HEK293 (cell line): Measurements from ENCODE around the gene GALNT1.

Experiments
- CTCF ChIA-PET: fragments of 350-600 bp; formaldehyde crosslinking; extraction: SDS; loops from one replicate; lab custom pipeline; 2021; ENCODE audit warnings: antibody characterized with exemption; lab: Yijun Ruan, JAX
- POLR2A ChIA-PET: fragments of 300-600 bp; formaldehyde crosslinking; extraction: SDS; loops from one replicate; lab custom pipeline; 2020; ENCODE audit warnings: antibody characterized with exemption, inconsistent platforms; lab: Yijun Ruan, JAX
- H3K27ac ChIP-seq: fragments of 200-500 bp; sonication (Bioruptor generic); 2 replicates; pipeline ENCODE4 v1.5.1; 2014; ENCODE audit warnings: low read depth, low read length, control low read depth, inconsistent platforms; ENCODE audit errors: extremely low read depth
- H3K36me3 ChIP-seq, 2 experiments: fragments of 200-500 bp in 1 of 2; sonication (Bioruptor generic) in 1 of 2; 1 replicate in 1 of 2; 2 replicates in 1 of 2; pipeline ENCODE4 v1.5.1; 2014 to 2017; ENCODE audit warnings: inconsistent platforms in 2 of 2, low read length in 2 of 2; ENCODE audit not compliant: control insufficient read depth in 2 of 2, insufficient read depth in 1 of 2
- H3K4me1 ChIP-seq: fragments of 200-500 bp; sonication (Bioruptor generic); 2 replicates; pipeline ENCODE4 v1.5.1; 2014; ENCODE audit warnings: mild to moderate bottlenecking, low read length, inconsistent platforms; ENCODE audit not compliant: control insufficient read depth, insufficient read depth
- H3K4me3 ChIP-seq: 2 replicates; pipeline ENCODE4 v1.5.1; 2011; ENCODE audit warnings: low read depth, mild to moderate bottlenecking, control low read depth, low read length, moderate library complexity
- H3K9me3 ChIP-seq: fragments of 200-500 bp; sonication (Bioruptor generic); 2 replicates; pipeline ENCODE4 v1.5.1; 2014; ENCODE audit warnings: low read depth, low read length, inconsistent platforms; ENCODE audit not compliant: control insufficient read depth, insufficient read depth
- GLIS1 ChIP-seq: fragments of 450-650 bp; formaldehyde crosslinking; IDR thresholded peaks from 2 replicates; pipeline ENCODE4 v1.5.1; 2016; ENCODE audit warnings: missing biosample characterization, missing genetic modification characterization
- HOXC10 ChIP-seq: sonication (generic); formaldehyde crosslinking; IDR thresholded peaks from 2 replicates; pipeline ENCODE4 v1.8.1; 2023; ENCODE audit warnings: mild to moderate bottlenecking, missing genetic modification reagents
- KLF1 ChIP-seq: fragments of 450-650 bp; formaldehyde crosslinking; IDR thresholded peaks from 2 replicates; pipeline ENCODE4 v1.5.1; 2016; ENCODE audit warnings: missing biosample characterization, missing genetic modification characterization
- MYNN ChIP-seq: fragments of 450-650 bp; formaldehyde crosslinking; IDR thresholded peaks from 2 replicates; pipeline ENCODE4 v1.5.1; 2016; ENCODE audit warnings: missing biosample characterization, missing genetic modification characterization, borderline replicate concordance
- PRDM1 ChIP-seq: fragments of 450-650 bp; formaldehyde crosslinking; IDR thresholded peaks from 2 replicates; pipeline ENCODE4; 2016; ENCODE audit warnings: missing biosample characterization, missing genetic modification characterization
- ZBTB7A ChIP-seq: fragments of 450-650 bp; formaldehyde crosslinking; IDR thresholded peaks from 2 replicates; pipeline ENCODE4 v1.5.1; 2016; ENCODE audit warnings: low read depth, missing biosample characterization, missing genetic modification characterization
- ZNF146 ChIP-seq: fragments of 450-650 bp; formaldehyde crosslinking; IDR thresholded peaks from 2 replicates; pipeline ENCODE4 v1.5.1; 2016; ENCODE audit warnings: missing biosample characterization, missing genetic modification characterization
- ZNF16 ChIP-seq: fragments of 450-650 bp; formaldehyde crosslinking; IDR thresholded peaks from 2 replicates; pipeline ENCODE4 v1.5.1; 2016; ENCODE audit warnings: low read depth, missing biosample characterization, missing genetic modification characterization
- ZNF169 ChIP-seq: fragments of 450-650 bp; formaldehyde crosslinking; IDR thresholded peaks from 2 replicates; pipeline ENCODE4 v1.5.1; 2016; ENCODE audit warnings: missing biosample characterization, missing genetic modification characterization
- ZNF202 ChIP-seq: fragments of 450-650 bp; formaldehyde crosslinking; IDR thresholded peaks from 2 replicates; pipeline ENCODE4 v1.5.1; 2016; ENCODE audit warnings: missing biosample characterization, missing genetic modification characterization, borderline replicate concordance
- ZNF214 ChIP-seq: fragments of 450-650 bp; formaldehyde crosslinking; IDR thresholded peaks from 2 replicates; pipeline ENCODE4 v1.5.1; 2017; ENCODE audit warnings: missing biosample characterization, mild to moderate bottlenecking, missing genetic modification characterization, borderline replicate concordance
- ZNF23 ChIP-seq: fragments of 450-650 bp; formaldehyde crosslinking; IDR thresholded peaks from 2 replicates; pipeline ENCODE4 v1.5.1; 2016; ENCODE audit warnings: missing biosample characterization, missing genetic modification characterization, borderline replicate concordance
- ZNF274 ChIP-seq, 2 experiments: fragments of 200-500 bp in 1 of 2; fragments of 450-650 bp in 1 of 2; sonication (Bioruptor generic) in 1 of 2; formaldehyde crosslinking in 1 of 2; IDR thresholded peaks; 2 replicates each; pipeline versions ENCODE4 v1.5.1 to v1.6.1; 2014 to 2016; ENCODE audit warnings: borderline replicate concordance in 1 of 2, inconsistent platforms in 1 of 2, low read length in 1 of 2, missing biosample characterization in 1 of 2, missing genetic modification characterization in 1 of 2
- ZNF302 ChIP-seq: fragments of 450-650 bp; formaldehyde crosslinking; IDR thresholded peaks from 2 replicates; pipeline ENCODE4 v1.5.1; 2016; ENCODE audit warnings: missing biosample characterization, missing genetic modification characterization, low read depth
- ZNF350 ChIP-seq: fragments of 450-650 bp; formaldehyde crosslinking; IDR thresholded peaks from 2 replicates; pipeline ENCODE4 v1.5.0; 2017; ENCODE audit warnings: missing biosample characterization, mild to moderate bottlenecking, missing genetic modification characterization
- ZNF366 ChIP-seq: fragments of 450-650 bp; formaldehyde crosslinking; conservative IDR thresholded peaks from 2 replicates; pipeline ENCODE4 v1.5.1; 2016; ENCODE audit warnings: missing biosample characterization, missing genetic modification characterization
- ZNF404 ChIP-seq: fragments of 450-650 bp; formaldehyde crosslinking; IDR thresholded peaks from 2 replicates; pipeline ENCODE4 v1.5.1; 2017; ENCODE audit warnings: missing biosample characterization, missing genetic modification characterization
- ZNF521 ChIP-seq: fragments of 450-650 bp; formaldehyde crosslinking; IDR thresholded peaks from 2 replicates; pipeline ENCODE4 v1.5.1; 2017; ENCODE audit warnings: missing biosample characterization, mild to moderate bottlenecking, missing genetic modification characterization
- ZNF548 ChIP-seq: fragments of 450-650 bp; formaldehyde crosslinking; IDR thresholded peaks from 2 replicates; pipeline ENCODE4 v1.5.1; 2016; ENCODE audit warnings: missing biosample characterization, missing genetic modification characterization
- ZNF561 ChIP-seq: fragments of 450-650 bp; IDR thresholded peaks from 2 replicates; pipeline ENCODE4 v1.5.1; 2018; ENCODE audit warnings: missing biosample characterization, missing genetic modification characterization, borderline replicate concordance
- ZNF571 ChIP-seq: fragments of 450-650 bp; formaldehyde crosslinking; IDR thresholded peaks from 2 replicates; pipeline ENCODE4 v1.5.0; 2017; ENCODE audit warnings: missing biosample characterization, missing genetic modification characterization
- ZNF585B ChIP-seq: fragments of 450-650 bp; formaldehyde crosslinking; IDR thresholded peaks from 2 replicates; pipeline ENCODE4 v1.5.1; 2016; ENCODE audit warnings: missing biosample characterization, missing genetic modification characterization
- ZNF768 ChIP-seq: fragments of 450-650 bp; formaldehyde crosslinking; IDR thresholded peaks from 2 replicates; pipeline ENCODE4 v1.5.1; 2018; ENCODE audit warnings: missing biosample characterization, mild to moderate bottlenecking, missing genetic modification characterization
- TF ChIP-seq, protein P1 (sequence below): fragments of 450-650 bp; formaldehyde crosslinking; IDR thresholded peaks from 2 replicates; pipeline ENCODE4 v1.5.1; 2016; ENCODE audit warnings: missing biosample characterization, missing genetic modification characterization
- TF ChIP-seq, protein P2 (sequence below): fragments of 450-650 bp; formaldehyde crosslinking; IDR thresholded peaks from 2 replicates; pipeline ENCODE4 v1.5.1; 2016; ENCODE audit warnings: missing biosample characterization, missing genetic modification characterization
- TF ChIP-seq, protein P3 (sequence below): fragments of 450-650 bp; formaldehyde crosslinking; IDR thresholded peaks from 2 replicates; pipeline ENCODE4 v1.5.1; 2016; ENCODE audit warnings: missing biosample characterization, missing genetic modification characterization
- TF ChIP-seq, protein P4 (sequence below): fragments of 450-650 bp; formaldehyde crosslinking; IDR thresholded peaks from 2 replicates; pipeline ENCODE4 v1.5.1; 2016; ENCODE audit warnings: missing biosample characterization, missing genetic modification characterization

Gene GALNT1

DNA sequence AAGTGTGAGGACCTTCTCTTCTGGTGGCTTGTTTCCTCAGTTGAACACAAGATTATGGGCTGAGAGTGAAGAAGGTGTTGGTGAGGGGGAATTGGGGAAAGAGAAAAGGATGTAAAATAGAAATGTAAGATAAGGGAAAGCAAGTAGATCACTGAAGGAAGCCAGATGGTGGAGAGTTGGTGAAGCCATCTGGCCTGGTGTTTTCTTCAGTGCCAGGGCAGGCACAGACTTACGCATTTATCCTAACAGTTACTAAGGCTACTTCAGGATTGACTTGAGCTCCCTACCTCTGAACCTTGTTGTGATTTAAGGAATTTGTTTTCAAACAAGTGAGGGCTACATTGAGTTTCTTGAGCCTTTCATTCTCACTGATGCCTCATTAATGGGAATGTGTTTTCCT is 113.8 kb downstream of the GALNT1 start:
- ChIA-PET CTCF (no interaction called here), POLR2A (no interaction called here)
- Histone ChIP-seq H3K9me3 (no peaks in the 10 kb centered on the region), H3K27ac (no peak overlapping the region), H3K4me1 (no peaks in the 10 kb centered on the region), H3K36me3 (peaks cover 0 to 52% of the 10 kb centered on the region in 2 experiments; a peak in 1 of 3 replicates), H3K4me3 (no peak overlapping the region)
- TF ChIP-seq ZNF404 (no peak), PRDM1 (peak; percentile 33; the same call in 1 of the 2 replicates)
- TF ChIP-seq, all 188 proteins: peak for 1

DNA sequence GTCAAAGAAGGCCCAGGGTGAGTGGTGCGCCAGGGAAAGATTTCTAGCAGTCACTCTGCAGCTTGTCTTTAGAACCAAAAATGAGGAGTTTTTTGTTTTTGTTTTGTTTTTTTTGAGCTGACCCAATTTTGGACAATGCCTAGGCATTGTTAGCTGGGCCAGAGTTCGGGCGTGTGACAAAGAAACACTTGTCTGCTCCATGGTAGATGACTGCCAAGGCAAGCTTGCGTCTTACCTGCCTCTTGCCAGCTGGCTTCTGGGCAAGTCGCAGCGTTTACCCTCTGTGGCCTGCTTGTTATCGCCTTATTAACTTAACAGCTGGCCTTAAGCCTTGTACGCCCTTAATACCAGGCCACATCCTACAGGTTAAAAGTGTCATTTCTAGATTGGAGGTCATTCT is 114.3 kb downstream of the GALNT1 start:
- H3K36me3 ChIP-seq = peaks cover 0 to 49% of the 10 kb centered on the region in 2 experiments; a peak in 1 of 3 replicates
- no peak for TF ChIP-seq ZNF23 (tag by site-specific recombination)
- no peak for TF ChIP-seq ZNF561
- TF ChIP-seq GLIS1 (tag by site-specific recombination) = no peak
- TF ChIP-seq, protein P1, sequence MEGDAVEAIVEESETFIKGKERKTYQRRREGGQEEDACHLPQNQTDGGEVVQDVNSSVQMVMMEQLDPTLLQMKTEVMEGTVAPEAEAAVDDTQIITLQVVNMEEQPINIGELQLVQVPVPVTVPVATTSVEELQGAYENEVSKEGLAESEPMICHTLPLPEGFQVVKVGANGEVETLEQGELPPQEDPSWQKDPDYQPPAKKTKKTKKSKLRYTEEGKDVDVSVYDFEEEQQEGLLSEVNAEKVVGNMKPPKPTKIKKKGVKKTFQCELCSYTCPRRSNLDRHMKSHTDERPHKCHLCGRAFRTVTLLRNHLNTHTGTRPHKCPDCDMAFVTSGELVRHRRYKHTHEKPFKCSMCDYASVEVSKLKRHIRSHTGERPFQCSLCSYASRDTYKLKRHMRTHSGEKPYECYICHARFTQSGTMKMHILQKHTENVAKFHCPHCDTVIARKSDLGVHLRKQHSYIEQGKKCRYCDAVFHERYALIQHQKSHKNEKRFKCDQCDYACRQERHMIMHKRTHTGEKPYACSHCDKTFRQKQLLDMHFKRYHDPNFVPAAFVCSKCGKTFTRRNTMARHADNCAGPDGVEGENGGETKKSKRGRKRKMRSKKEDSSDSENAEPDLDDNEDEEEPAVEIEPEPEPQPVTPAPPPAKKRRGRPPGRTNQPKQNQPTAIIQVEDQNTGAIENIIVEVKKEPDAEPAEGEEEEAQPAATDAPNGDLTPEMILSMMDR (tag by site-specific recombination) = no peak
- no peak for TF ChIP-seq ZBTB7A (tag by site-specific recombination)
- TF ChIP-seq ZNF768 = no peak
- TF ChIP-seq ZNF350 (tag by site-specific recombination) = no peak
- no peak for TF ChIP-seq ZNF146 (tag by site-specific recombination)
- TF ChIP-seq, protein P2, sequence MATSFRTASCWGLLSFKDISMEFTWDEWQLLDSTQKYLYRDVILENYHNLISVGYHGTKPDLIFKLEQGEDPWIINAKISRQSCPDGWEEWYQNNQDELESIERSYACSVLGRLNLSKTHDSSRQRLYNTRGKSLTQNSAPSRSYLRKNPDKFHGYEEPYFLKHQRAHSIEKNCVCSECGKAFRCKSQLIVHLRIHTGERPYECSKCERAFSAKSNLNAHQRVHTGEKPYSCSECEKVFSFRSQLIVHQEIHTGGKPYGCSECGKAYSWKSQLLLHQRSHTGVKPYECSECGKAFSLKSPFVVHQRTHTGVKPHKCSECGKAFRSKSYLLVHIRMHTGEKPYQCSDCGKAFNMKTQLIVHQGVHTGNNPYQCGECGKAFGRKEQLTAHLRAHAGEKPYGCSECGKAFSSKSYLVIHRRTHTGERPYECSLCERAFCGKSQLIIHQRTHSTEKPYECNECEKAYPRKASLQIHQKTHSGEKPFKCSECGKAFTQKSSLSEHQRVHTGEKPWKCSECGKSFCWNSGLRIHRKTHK (tag by site-specific recombination) = no peak
- TF ChIP-seq ZNF202 (tag by site-specific recombination) = no peak
- TF ChIP-seq, protein P3, sequence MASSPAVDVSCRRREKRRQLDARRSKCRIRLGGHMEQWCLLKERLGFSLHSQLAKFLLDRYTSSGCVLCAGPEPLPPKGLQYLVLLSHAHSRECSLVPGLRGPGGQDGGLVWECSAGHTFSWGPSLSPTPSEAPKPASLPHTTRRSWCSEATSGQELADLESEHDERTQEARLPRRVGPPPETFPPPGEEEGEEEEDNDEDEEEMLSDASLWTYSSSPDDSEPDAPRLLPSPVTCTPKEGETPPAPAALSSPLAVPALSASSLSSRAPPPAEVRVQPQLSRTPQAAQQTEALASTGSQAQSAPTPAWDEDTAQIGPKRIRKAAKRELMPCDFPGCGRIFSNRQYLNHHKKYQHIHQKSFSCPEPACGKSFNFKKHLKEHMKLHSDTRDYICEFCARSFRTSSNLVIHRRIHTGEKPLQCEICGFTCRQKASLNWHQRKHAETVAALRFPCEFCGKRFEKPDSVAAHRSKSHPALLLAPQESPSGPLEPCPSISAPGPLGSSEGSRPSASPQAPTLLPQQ (tag by site-specific recombination) = no peak
- no peak for TF ChIP-seq ZNF16
- TF ChIP-seq ZNF169 (tag by site-specific recombination) = no peak
- TF ChIP-seq ZNF274 (IDR thresholded peaks at IDR 0.05; ENCODE audit: low read length) = no peak
- TF ChIP-seq ZNF274 (tag by site-specific recombination; IDR thresholded peaks at IDR 0.05; ENCODE audit: borderline replicate concordance) = no peak
- no peak for TF ChIP-seq ZNF521 (tag by site-specific recombination)
- no peak for TF ChIP-seq ZNF214 (tag by site-specific recombination)
- TF ChIP-seq, all 188 proteins: peak for 0
- no peak overlapping the region for H3K4me3 ChIP-seq
- H3K27ac ChIP-seq = no peak overlapping the region
- no peaks in the 10 kb centered on the region for H3K4me1 ChIP-seq
- no peaks in the 10 kb centered on the region for H3K9me3 ChIP-seq
- CTCF ChIA-PET = interaction anchor here (0.9 kb wide), 1 partner anchor 15 kb away, joined by 7 read pairs; no protein-coding TSS in a partner anchor
- POLR2A ChIA-PET = no interaction called here

DNA sequence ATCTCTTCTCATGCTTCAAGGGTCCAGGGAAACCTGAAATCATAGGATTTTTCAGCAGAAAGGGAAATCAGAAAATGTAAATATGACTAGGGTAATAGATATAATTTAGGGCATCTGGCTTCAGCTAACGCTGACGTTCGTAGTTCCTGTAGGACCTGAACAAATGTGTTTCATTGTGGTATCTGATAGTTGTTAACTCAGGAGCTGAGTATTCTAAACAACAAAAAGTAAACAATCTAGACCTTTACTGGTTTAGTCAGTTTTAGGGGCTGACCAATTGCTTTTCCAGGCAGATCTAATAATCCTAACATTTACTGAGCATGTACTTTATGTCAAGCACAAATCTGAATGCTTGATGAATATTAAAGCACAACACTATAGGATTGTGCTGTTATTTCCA is 114.8 kb downstream of the GALNT1 start:
- H3K36me3 ChIP-seq = peaks cover 0 to 44% of the 10 kb centered on the region in 2 experiments; a peak in 1 of 3 replicates
- H3K9me3 ChIP-seq = no peaks in the 10 kb centered on the region
- H3K27ac ChIP-seq = no peak overlapping the region
- no peak overlapping the region for H3K4me3 ChIP-seq
- ChIA-PET CTCF (interaction anchor here (0.9 kb wide), 1 partner anchor 15 kb away, joined by 7 read pairs; no protein-coding TSS in a partner anchor), POLR2A (no interaction called here)
- no peaks in the 10 kb centered on the region for H3K4me1 ChIP-seq
- no peak for TF ChIP-seq KLF1 (tag by site-specific recombination)
- TF ChIP-seq GLIS1 (tag by site-specific recombination) = no peak
- TF ChIP-seq HOXC10 (CRISPR knock-in tag) = no peak
- TF ChIP-seq ZNF16 = no peak
- no peak for TF ChIP-seq ZNF302 (tag by site-specific recombination)
- no peak for TF ChIP-seq MYNN (tag by site-specific recombination)
- TF ChIP-seq, protein P4, sequence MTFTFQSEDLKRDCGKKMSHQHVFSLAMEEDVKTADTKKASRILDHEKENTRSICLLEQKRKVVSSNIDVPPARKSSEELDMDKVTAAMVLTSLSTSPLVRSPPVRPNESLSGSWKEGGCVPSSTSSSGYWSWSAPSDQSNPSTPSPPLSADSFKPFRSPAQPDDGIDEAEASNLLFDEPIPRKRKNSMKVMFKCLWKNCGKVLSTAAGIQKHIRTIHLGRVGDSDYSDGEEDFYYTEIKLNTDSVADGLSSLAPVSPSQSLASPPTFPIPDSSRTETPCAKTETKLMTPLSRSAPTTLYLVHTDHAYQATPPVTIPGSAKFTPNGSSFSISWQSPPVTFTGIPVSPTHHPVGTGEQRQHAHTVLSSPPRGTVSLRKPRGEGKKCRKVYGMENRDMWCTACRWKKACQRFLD (tag by site-specific recombination) = no peak
- no peak for TF ChIP-seq ZNF366 (tag by site-specific recombination)
- no peak for TF ChIP-seq ZNF548 (tag by site-specific recombination)
- TF ChIP-seq ZNF202 (tag by site-specific recombination) = no peak
- no peak for TF ChIP-seq ZNF571 (tag by site-specific recombination)
- TF ChIP-seq ZNF585B = no peak
